AG09309 (cell line): Measurements from ENCODE around the gene CAMK2N2.
"Not testable (repeated sequence)": the region's sequence is repeated elsewhere in the genome, so short reads cannot be mapped to it uniquely, and the experiment has no call there.

Source experiments
- DNase-seq: peaks from one replicate; pipeline ENCODE4 v3.0.0-alpha.2; 2010; ENCODE audit warnings: low read depth
- H3K4me3 ChIP-seq: 2 replicates; pipeline ENCODE4 v1.5.1; 2011; ENCODE audit warnings: mild to moderate bottlenecking, low read depth, low read length, moderate library complexity; ENCODE audit not compliant: control insufficient read depth
- CTCF ChIP-seq: IDR thresholded peaks from 2 replicates; pipeline ENCODE4 v1.5.1; 2011; ENCODE audit warnings: mild to moderate bottlenecking, low read depth, low read length, inconsistent platforms; ENCODE audit not compliant: insufficient read depth, control insufficient read depth; ENCODE audit errors: missing control alignments

Gene CAMK2N2

GRCh38 chr3:184275961-184276910 is 14.9 kb upstream of the CAMK2N2 start, which contains the start of gene ECE2:
Gene ECE2, plus strand, starts transcription at chr3:184276022. Its CDS starts 132 bp downstream, at chr3:184276154.
- no peak for TF ChIP-seq CTCF
- no peak within 1 kb of the TSS for H3K4me3 ChIP-seq
- DNase-seq: no peak

- no peak for TF ChIP-seq CTCF
- no peak overlapping the region for H3K4me3 ChIP-seq
- no peak for DNase-seq
Measured at GRCh38 chr3:184275381-184275701, 14.0 kb upstream of the CAMK2N2 start.

GRCh38 chr3:184272269-184272668 is 10.9 kb upstream of the CAMK2N2 start:
- TF ChIP-seq CTCF: no peak
- H3K4me3 ChIP-seq: no peak overlapping the region
- DNase-seq: no peak

- H3K4me3 ChIP-seq, DNase-seq: not testable (repeated sequence)
Measured at GRCh38 chr3:184267249-184267648, 5.9 kb upstream of the CAMK2N2 start.

- no peak for DNase-seq
- TF ChIP-seq CTCF: no peak
- H3K4me3 ChIP-seq: peak overlapping the region; percentile 46
Measured at GRCh38 chr3:184262764-184263179, 1.4 kb upstream of the CAMK2N2 start.

- H3K4me3 ChIP-seq: peak overlapping the region; percentile 46
- TF ChIP-seq CTCF: no peak
- no peak for DNase-seq
Measured at GRCh38 chr3:184261854-184262763, 756 bp upstream of the CAMK2N2 start.

- TF ChIP-seq CTCF: no peak
- DNase-seq: no peak
- peak overlapping the region; percentile 46 for H3K4me3 ChIP-seq
Measured at GRCh38 chr3:184260724-184261269, 556 bp downstream of the CAMK2N2 start.
